Smooth muscle cell (in vitro differentiated cells): ENCODE data around the gene OR8D2. TPM values are rescaled to one million over a fixed set of nuclear protein-coding genes. Genes with fewer than 3 reads are reported as not detected.

Experiments used
- DNase-seq: peaks from one replicate; lab custom pipeline; 2025; ENCODE audit not compliant: unreplicated experiment; lab: John Stamatoyannopoulos, UW
- H2AFZ ChIP-seq: fragments of 200-600 bp; sonication (generic); 2 replicates; pipeline ENCODE4 v1.6.0; 2016; ENCODE audit warnings: antibody characterized with exemption, low read depth, mild to moderate bottlenecking
- H3F3A ChIP-seq: fragments of 200-600 bp; sonication (generic); 2 replicates; pipeline ENCODE4 v1.6.0; 2017; ENCODE audit warnings: antibody characterized with exemption, low read depth
- H3K27ac ChIP-seq: fragments of 200-600 bp; sonication (generic); 2 replicates; pipeline ENCODE4 v1.5.1; 2016; ENCODE audit warnings: low read depth, mild to moderate bottlenecking
- H3K27me3 ChIP-seq: fragments of 200-600 bp; sonication (generic); 2 replicates; pipeline ENCODE4 v1.6.1; 2016; ENCODE audit warnings: low read depth, mild to moderate bottlenecking
- H3K36me3 ChIP-seq: fragments of 200-600 bp; sonication (generic); 2 replicates; pipeline ENCODE4 v1.5.1; 2016; ENCODE audit warnings: low read depth
- H3K4me1 ChIP-seq: fragments of 200-600 bp; sonication (generic); 2 replicates; pipeline ENCODE4 v1.5.1; 2016; ENCODE audit warnings: low read depth
- H3K4me2 ChIP-seq: fragments of 200-600 bp; sonication (generic); 2 replicates; pipeline ENCODE4 v1.6.0; 2016; ENCODE audit warnings: mild to moderate bottlenecking
- H3K4me3 ChIP-seq: fragments of 200-600 bp; sonication (generic); 2 replicates; pipeline ENCODE4 v1.5.1; 2016; ENCODE audit warnings: mild to moderate bottlenecking
- H3K79me2 ChIP-seq: fragments of 200-600 bp; sonication (generic); 2 replicates; pipeline ENCODE4 v1.6.0; 2016; ENCODE audit warnings: low read depth, mild to moderate bottlenecking
- H3K9ac ChIP-seq: fragments of 200-600 bp; sonication (generic); 2 replicates; pipeline ENCODE4 v1.6.0; 2016; ENCODE audit warnings: low read depth
- H3K9me3 ChIP-seq: fragments of 200-600 bp; sonication (generic); replicated peaks from 2 replicates; pipeline ENCODE4 v1.5.1; 2016; ENCODE audit warnings: low read depth
- H4K20me1 ChIP-seq: fragments of 200-600 bp; sonication (generic); 2 replicates; pipeline ENCODE4 v1.6.0; 2016; ENCODE audit warnings: low read depth
- WGBS: methylation state at CpG from one replicate; pipeline ENCODE4 v1.1.7; 2016; ENCODE audit warnings: low lambda C conversion rate; 5-methylcytosine and 5-hydroxymethylcytosine counted together
- polyA plus RNA-seq: library from polyadenylated mRNA; unstranded; fragments of >200 nt; fragmentation: Nextera tagmentation; extraction: Ambion mirVana; gene quantifications from 2 replicates; pipeline ENCODE4 v1.2.1, GENCODE V29; 2016
- total RNA-seq: library from RNA; depleted of rRNA; stranded (reverse); fragments of >200 nt; gene quantifications from 2 replicates; pipeline ENCODE4 v1.2.3, GENCODE V29; 2014
- TF ChIP-seq, protein P1 (sequence below): fragments of 200-600 bp; sonication (generic); IDR thresholded peaks from 2 replicates; pipeline ENCODE4 v1.5.1; 2017; ENCODE audit warnings: borderline replicate concordance, mild to moderate bottlenecking, antibody characterized with exemption; ENCODE audit not compliant: insufficient read depth, poor library complexity, severe bottlenecking

The OR8D2 gene
- total and polyA plus RNA-seq, 2 experiments from 2014 or later, result not detected

DNA sequence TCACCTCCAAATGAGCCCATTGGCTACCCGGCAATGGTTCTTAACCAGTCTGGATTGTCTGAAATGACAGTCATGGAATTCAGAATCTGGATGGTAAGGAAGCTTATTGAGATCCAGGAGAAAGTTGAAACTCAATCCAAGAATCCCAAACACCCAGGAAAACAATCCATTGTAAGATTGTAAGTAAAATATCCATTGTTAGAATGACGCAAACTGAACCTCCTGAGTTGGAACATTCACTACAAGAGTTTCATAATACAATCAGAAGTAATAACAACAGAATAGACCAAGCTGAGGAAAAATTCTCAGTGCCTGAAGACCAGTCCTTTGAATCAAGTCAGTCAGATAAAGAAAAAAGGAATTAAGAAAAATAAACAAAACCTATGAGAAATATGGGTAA is 41.7 kb downstream of the OR8D2 start:
- no peaks in the 10 kb centered on the region for H3K4me1 ChIP-seq
- TF ChIP-seq, protein P1, sequence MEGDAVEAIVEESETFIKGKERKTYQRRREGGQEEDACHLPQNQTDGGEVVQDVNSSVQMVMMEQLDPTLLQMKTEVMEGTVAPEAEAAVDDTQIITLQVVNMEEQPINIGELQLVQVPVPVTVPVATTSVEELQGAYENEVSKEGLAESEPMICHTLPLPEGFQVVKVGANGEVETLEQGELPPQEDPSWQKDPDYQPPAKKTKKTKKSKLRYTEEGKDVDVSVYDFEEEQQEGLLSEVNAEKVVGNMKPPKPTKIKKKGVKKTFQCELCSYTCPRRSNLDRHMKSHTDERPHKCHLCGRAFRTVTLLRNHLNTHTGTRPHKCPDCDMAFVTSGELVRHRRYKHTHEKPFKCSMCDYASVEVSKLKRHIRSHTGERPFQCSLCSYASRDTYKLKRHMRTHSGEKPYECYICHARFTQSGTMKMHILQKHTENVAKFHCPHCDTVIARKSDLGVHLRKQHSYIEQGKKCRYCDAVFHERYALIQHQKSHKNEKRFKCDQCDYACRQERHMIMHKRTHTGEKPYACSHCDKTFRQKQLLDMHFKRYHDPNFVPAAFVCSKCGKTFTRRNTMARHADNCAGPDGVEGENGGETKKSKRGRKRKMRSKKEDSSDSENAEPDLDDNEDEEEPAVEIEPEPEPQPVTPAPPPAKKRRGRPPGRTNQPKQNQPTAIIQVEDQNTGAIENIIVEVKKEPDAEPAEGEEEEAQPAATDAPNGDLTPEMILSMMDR, result no peak
- H3F3A ChIP-seq, result no peaks in the 10 kb centered on the region
- H3K27me3 ChIP-seq, result no peaks in the 10 kb centered on the region
- DNase-seq, result no peak
- H3K4me2 ChIP-seq, result no peak overlapping the region
- H3K36me3 ChIP-seq, result no peaks in the 10 kb centered on the region
- no peaks in the 10 kb centered on the region for H4K20me1 ChIP-seq
- WGBS, result 72% methylated on average over 2 of the region's 2 CpGs
- H3K9me3 ChIP-seq, result no peaks in the 10 kb centered on the region
- H3K9ac ChIP-seq, result no peak overlapping the region
- H2AFZ ChIP-seq, result no peak overlapping the region
- H3K79me2 ChIP-seq, result no peaks in the 10 kb centered on the region
- no peak overlapping the region for H3K27ac ChIP-seq
- no peak overlapping the region for H3K4me3 ChIP-seq

DNA sequence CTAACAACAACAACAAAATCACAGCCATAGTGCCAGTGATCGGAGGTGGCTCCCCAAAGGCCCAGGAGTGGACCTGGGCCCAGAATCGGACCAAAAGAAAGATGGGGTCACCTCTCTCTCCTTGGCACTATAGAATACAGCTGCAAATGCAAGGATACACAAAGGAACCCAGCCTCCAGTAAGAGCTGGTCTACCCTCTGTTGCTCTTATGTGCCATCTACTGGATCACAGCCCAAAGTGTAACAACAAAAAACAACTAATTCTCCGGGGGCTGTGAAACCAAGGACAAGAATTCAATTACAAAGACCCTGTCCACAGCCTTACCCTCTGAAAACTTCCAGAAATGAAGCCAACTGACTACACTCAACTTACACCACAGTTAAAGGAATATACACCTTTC is 42.2 kb downstream of the OR8D2 start:
- no peak overlapping the region for H3K27ac ChIP-seq
- no peaks in the 10 kb centered on the region for H4K20me1 ChIP-seq
- H3K9ac ChIP-seq, result no peak overlapping the region
- DNase-seq, result no peak
- H3K79me2 ChIP-seq, result no peaks in the 10 kb centered on the region
- no peak overlapping the region for H2AFZ ChIP-seq
- no peaks in the 10 kb centered on the region for H3K36me3 ChIP-seq
- H3K4me3 ChIP-seq, result no peak overlapping the region
- H3F3A ChIP-seq, result no peaks in the 10 kb centered on the region
- H3K9me3 ChIP-seq, result no peaks in the 10 kb centered on the region
- no peak overlapping the region for H3K4me2 ChIP-seq
- no peaks in the 10 kb centered on the region for H3K27me3 ChIP-seq
- H3K4me1 ChIP-seq, result no peaks in the 10 kb centered on the region
- TF ChIP-seq, protein P1, result no peak
- WGBS, result 81% methylated on average over 3 of the region's 3 CpGs

DNA sequence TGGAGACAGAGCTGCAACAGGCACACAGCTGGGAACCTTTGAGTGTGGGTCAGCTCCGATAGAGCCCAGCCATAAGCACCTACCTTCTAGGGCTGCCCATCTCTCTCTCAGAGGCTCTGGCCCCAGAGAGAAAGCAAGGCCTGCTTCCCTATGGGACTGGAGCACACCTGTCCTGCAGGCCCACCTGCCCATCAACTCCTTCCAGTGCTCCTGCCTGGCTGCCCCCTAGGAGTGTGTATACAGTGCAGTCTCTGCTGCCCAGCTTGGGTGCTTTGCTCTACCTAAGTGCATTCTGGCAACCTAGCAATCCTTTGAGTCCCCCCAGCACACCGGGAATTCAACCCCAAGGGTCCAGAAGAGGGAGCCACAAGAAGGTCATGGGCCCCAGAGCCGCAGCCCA is 42.8 kb downstream of the OR8D2 start:
- H3K9me3 ChIP-seq, result no peaks in the 10 kb centered on the region
- no peaks in the 10 kb centered on the region for H4K20me1 ChIP-seq

DNA sequence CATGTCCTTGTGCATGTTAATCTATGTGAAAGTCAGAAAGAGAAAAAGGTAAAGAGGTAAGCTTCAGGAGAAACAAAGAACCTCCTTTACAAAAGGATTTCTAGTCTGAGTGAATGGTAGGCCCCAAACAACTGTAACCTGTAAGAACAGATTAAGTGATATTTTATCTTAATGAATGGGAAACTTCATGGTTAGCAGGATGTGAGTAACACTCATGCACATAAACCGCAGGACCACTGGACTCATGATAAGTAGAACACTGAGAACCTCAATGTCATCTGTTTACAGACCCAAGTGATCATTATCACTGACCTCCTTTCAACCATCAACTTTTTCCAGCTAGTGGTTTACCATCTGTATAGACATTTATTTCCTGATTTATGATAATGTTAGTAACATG is 43.9 kb downstream of the OR8D2 start:
- H3K9ac ChIP-seq, result no peak overlapping the region
- H4K20me1 ChIP-seq, result no peaks in the 10 kb centered on the region
- no peak for DNase-seq
- no peaks in the 10 kb centered on the region for H3K4me1 ChIP-seq
- no peaks in the 10 kb centered on the region for H3K36me3 ChIP-seq
- H3K4me3 ChIP-seq, result no peak overlapping the region
- H3F3A ChIP-seq, result no peaks in the 10 kb centered on the region
- H3K79me2 ChIP-seq, result no peaks in the 10 kb centered on the region
- no peak overlapping the region for H3K4me2 ChIP-seq
- no peaks in the 10 kb centered on the region for H3K9me3 ChIP-seq
- TF ChIP-seq, protein P1, result no peak
- no peak overlapping the region for H3K27ac ChIP-seq
- 68% methylated on average over 1 of the region's 1 CpG for WGBS
- H3K27me3 ChIP-seq, result no peaks in the 10 kb centered on the region
- no peak overlapping the region for H2AFZ ChIP-seq

More for the DNA sequence above, 42.8 kb downstream of the OR8D2 start:
- 96% methylated on average over 3 of the region's 3 CpGs for WGBS
- Histone ChIP-seq H3K36me3 (no peaks in the 10 kb centered on the region), H3K79me2 (no peaks in the 10 kb centered on the region), H2AFZ (no peak overlapping the region), H3K27ac (no peak overlapping the region), H3K4me2 (no peak overlapping the region), H3F3A (no peaks in the 10 kb centered on the region), H3K9ac (no peak overlapping the region), H3K27me3 (no peaks in the 10 kb centered on the region), H3K4me3 (no peak overlapping the region), H3K4me1 (no peaks in the 10 kb centered on the region)
- TF ChIP-seq, protein P1, result no peak
- DNase-seq, result no peak
